ENCODE data around the gene RAPGEF1.

- TF ChIP-seq CTCF (IDR thresholded peaks at IDR 0.05; ENCODE audit: insufficient read depth, low read length, poor library complexity, severe bottlenecking) (no peak), EZH2phosphoT487 (conservative IDR thresholded peaks at IDR 0.05; ENCODE audit: low read length) (no peak)
Measured at GRCh38 chr9:131714821-131715220, 25.1 kb downstream of the RAPGEF1 start.

Data from SU-DHL-6 (cell line).